SK-N-SH treated with all-trans-retinoic acid at 6 μM for 48 hours (cell line): Measurements from ENCODE around the gene CHAC1.

Experiments
- ATAC-seq: fragments of 200-7000 bp; cut with Tn5 transposase; 3 replicates; pipeline ENCODE4 v1.9.1; 2020; ENCODE audit warnings: mild to moderate bottlenecking, moderate library complexity
- ARNTL ChIP-seq: fragments of 450-650 bp; formaldehyde crosslinking; IDR thresholded peaks from 2 replicates; pipeline ENCODE4 v1.5.0; 2020; ENCODE audit warnings: low read depth, mild to moderate bottlenecking, moderate library complexity, borderline replicate concordance
- BACH2 ChIP-seq: fragments of 250-450 bp; sonication (Bioruptor Pico); IDR thresholded peaks from 2 replicates; pipeline ENCODE4 v1.9.0; 2021; ENCODE audit warnings: mild to moderate bottlenecking, borderline replicate concordance
- CREB5 ChIP-seq: fragments of 250-450 bp; sonication (Bioruptor Pico); IDR thresholded peaks from 2 replicates; pipeline ENCODE4 v1.5.1; 2020; ENCODE audit warnings: low read depth, mild to moderate bottlenecking, moderate library complexity
- CSDC2 ChIP-seq: fragments of 250-450 bp; sonication (Bioruptor Pico); IDR thresholded peaks from 2 replicates; pipeline ENCODE4 v1.5.0; 2020; ENCODE audit warnings: mild to moderate bottlenecking, moderate library complexity
- CSRNP3 ChIP-seq: fragments of 250-450 bp; sonication (Bioruptor Pico); IDR thresholded peaks from 2 replicates; pipeline ENCODE4 v1.5.1; 2021; ENCODE audit warnings: mild to moderate bottlenecking, moderate library complexity
- ESRRG ChIP-seq: fragments of 250-450 bp; sonication (Bioruptor Pico); IDR thresholded peaks from 2 replicates; pipeline ENCODE4 v1.6.1; 2021; ENCODE audit warnings: mild to moderate bottlenecking
- GLIS3 ChIP-seq: fragments of 250-450 bp; sonication (Bioruptor Pico); IDR thresholded peaks from 2 replicates; pipeline ENCODE4 v1.5.0; 2020; ENCODE audit warnings: mild to moderate bottlenecking, moderate library complexity
- ISL1 ChIP-seq: fragments of 250-450 bp; sonication (Bioruptor Pico); IDR thresholded peaks from 2 replicates; pipeline ENCODE4 v2.1.2; 2022; ENCODE audit warnings: mild to moderate bottlenecking, moderate library complexity
- OSR1 ChIP-seq: fragments of 250-450 bp; sonication (Bioruptor Pico); IDR thresholded peaks from 2 replicates; pipeline ENCODE4 v1.8.0; 2022; ENCODE audit warnings: moderate library complexity, mild to moderate bottlenecking, inconsistent platforms
- PATZ1 ChIP-seq: fragments of 250-450 bp; sonication (Bioruptor Pico); IDR thresholded peaks from 2 replicates; pipeline ENCODE4 v1.8.0; 2020; ENCODE audit warnings: mild to moderate bottlenecking, moderate library complexity, borderline replicate concordance
- POU6F1 ChIP-seq: fragments of 250-450 bp; sonication (Bioruptor Pico); IDR thresholded peaks from 2 replicates; pipeline ENCODE4 v1.8.0; 2021; ENCODE audit warnings: low read depth, mild to moderate bottlenecking, moderate library complexity, borderline replicate concordance
- PPARA ChIP-seq: fragments of 250-450 bp; sonication (Bioruptor Pico); IDR thresholded peaks from 2 replicates; pipeline ENCODE4 v1.5.0; 2020; ENCODE audit warnings: mild to moderate bottlenecking, borderline replicate concordance
- RARB ChIP-seq: fragments of 250-450 bp; sonication (Bioruptor Pico); IDR thresholded peaks from 2 replicates; pipeline ENCODE4 v1.8.0; 2021; ENCODE audit warnings: mild to moderate bottlenecking, moderate library complexity
- SNAI2 ChIP-seq: fragments of 250-450 bp; sonication (Bioruptor Pico); IDR thresholded peaks from 2 replicates; pipeline ENCODE4 v1.5.0; 2020; ENCODE audit warnings: mild to moderate bottlenecking, moderate library complexity
- TCF4 ChIP-seq: fragments of 250-450 bp; sonication (Bioruptor Pico); IDR thresholded peaks from 2 replicates; pipeline ENCODE4 v1.8.0; 2021; ENCODE audit warnings: mild to moderate bottlenecking, moderate library complexity, borderline replicate concordance
- TOX ChIP-seq: fragments of 250-450 bp; sonication (Bioruptor Pico); IDR thresholded peaks from 2 replicates; pipeline ENCODE4 v1.8.0; 2021; ENCODE audit warnings: mild to moderate bottlenecking, moderate library complexity, borderline replicate concordance
- TSHZ2 ChIP-seq: fragments of 250-450 bp; sonication (Bioruptor Pico); IDR thresholded peaks from 2 replicates; pipeline ENCODE4 v1.5.0; 2020; ENCODE audit warnings: mild to moderate bottlenecking, moderate library complexity
- ZC3H10 ChIP-seq: fragments of 250-450 bp; sonication (Bioruptor Pico); IDR thresholded peaks from 2 replicates; pipeline ENCODE4 v1.5.1; 2021; ENCODE audit warnings: mild to moderate bottlenecking, moderate library complexity
- ZFP3 ChIP-seq: fragments of 250-450 bp; sonication (Bioruptor Pico); IDR thresholded peaks from 2 replicates; pipeline ENCODE4 v1.5.0; 2020; ENCODE audit warnings: mild to moderate bottlenecking, moderate library complexity
- ZFP30 ChIP-seq: fragments of 450-650 bp; formaldehyde crosslinking; IDR thresholded peaks from 2 replicates; pipeline ENCODE4 v1.5.0; 2022; ENCODE audit warnings: mild to moderate bottlenecking, moderate library complexity
- ZNF70 ChIP-seq: fragments of 450-650 bp; formaldehyde crosslinking; IDR thresholded peaks from 2 replicates; pipeline ENCODE4 v1.5.0; 2020; ENCODE audit warnings: mild to moderate bottlenecking, moderate library complexity
- ZNF8 ChIP-seq: fragments of 450-650 bp; formaldehyde crosslinking; IDR thresholded peaks from 2 replicates; pipeline ENCODE4 v1.5.0; 2020; ENCODE audit warnings: mild to moderate bottlenecking, moderate library complexity

Gene CHAC1

GRCh38 chr15:40978562-40978961 lies 25.3 kb downstream of the CHAC1 start:
- TF ChIP-seq RARB (CRISPR knock-in tag) (no peak), CSDC2 (CRISPR knock-in tag) (no peak), TOX (CRISPR knock-in tag) (no peak), ZNF70 (no peak), OSR1 (CRISPR knock-in tag) (no peak), TCF4 (CRISPR knock-in tag) (no peak), ZFP3 (no peak), ARNTL (no peak), ZNF8 (CRISPR knock-in tag) (no peak), PPARA (CRISPR knock-in tag) (no peak), BACH2 (CRISPR knock-in tag) (no peak), CSRNP3 (CRISPR knock-in tag) (no peak), ZC3H10 (no peak), POU6F1 (CRISPR knock-in tag) (no peak)
- TF ChIP-seq, all 23 proteins: peak for 0
- ATAC-seq: no peak

GRCh38 chr15:40981186-40981585 lies 27.9 kb downstream of the CHAC1 start:
- no peak for TF ChIP-seq CREB5 (CRISPR knock-in tag)
- TF ChIP-seq TSHZ2: no peak
- TF ChIP-seq ARNTL: no peak
- TF ChIP-seq POU6F1 (CRISPR knock-in tag): no peak
- no peak for TF ChIP-seq CSRNP3 (CRISPR knock-in tag)
- no peak for TF ChIP-seq ZFP3
- no peak for TF ChIP-seq PATZ1 (CRISPR knock-in tag)
- no peak for TF ChIP-seq TOX (CRISPR knock-in tag)
- TF ChIP-seq ESRRG (CRISPR knock-in tag): no peak
- TF ChIP-seq ZNF70: no peak
- TF ChIP-seq SNAI2: no peak
- TF ChIP-seq ZNF8 (CRISPR knock-in tag): no peak
- no peak for TF ChIP-seq BACH2 (CRISPR knock-in tag)
- no peak for TF ChIP-seq CSDC2 (CRISPR knock-in tag)
- TF ChIP-seq ZFP30 (CRISPR knock-in tag): no peak
- TF ChIP-seq PPARA (CRISPR knock-in tag): no peak
- TF ChIP-seq GLIS3 (CRISPR knock-in tag): no peak
- TF ChIP-seq ISL1 (CRISPR knock-in tag): no peak
- TF ChIP-seq, all 23 proteins: peak for 0
- ATAC-seq: no peak
